Breast epithelium (tissue), 4 donors: ENCODE results near the gene EPB41. TPM values are rescaled to one million over a fixed set of nuclear protein-coding genes. Genes with fewer than 3 reads are reported as not detected.
"Not testable (repeated sequence)": the region's sequence is repeated elsewhere in the genome, so short reads cannot be mapped to it uniquely, and the experiment has no call there.

Experiments used
- DNase-seq, 2 donors: peaks; one replicate each; pipeline ENCODE4 v3.0.0-alpha.2; 2019; ENCODE audit warnings: low spot score in 2 of 2
- H3K27ac ChIP-seq, 2 donors: fragments of 200-600 bp; sonication (generic) in 1 of 2; one replicate each; pipeline ENCODE4 v1.5.1; 2016 to 2019; ENCODE audit warnings: mild to moderate bottlenecking in 1 of 2
- H3K27me3 ChIP-seq, 2 donors: fragments of 200-600 bp; sonication (generic) in 1 of 2; one replicate each; pipeline versions ENCODE4 v1.5.1 to v1.6.0; 2017 to 2019; ENCODE audit warnings: control low read depth in 1 of 2, mild to moderate bottlenecking in 1 of 2
- H3K36me3 ChIP-seq: fragments of 200-600 bp; one replicate; pipeline ENCODE4 v1.5.1; 2019
- H3K4me1 ChIP-seq, 2 donors: fragments of 200-600 bp; sonication (generic); one replicate each; pipeline ENCODE4 v1.5.1; 2016 to 2019; ENCODE audit warnings: control low read depth in 1 of 2
- H3K4me3 ChIP-seq, 3 donors: fragments of 200-600 bp; sonication (generic); 1 replicate in 2 of 3; 2 replicates in 1 of 3; pipeline ENCODE4 v1.5.1; 2016 to 2019; ENCODE audit warnings: mild to moderate bottlenecking in 3 of 3, moderate library complexity in 2 of 3
- H3K9me3 ChIP-seq, 2 donors: fragments of 200-600 bp; sonication (generic) in 1 of 2; one replicate each; pipeline ENCODE4 v1.5.1; 2016 to 2019; ENCODE audit warnings: control low read depth in 1 of 2
- CTCF ChIP-seq, 3 donors: fragments of 450-650 bp; IDR thresholded peaks; one replicate each; pipeline ENCODE4 v1.5.1; 2016 to 2017; ENCODE audit warnings: antibody characterized with exemption in 3 of 3, mild to moderate bottlenecking in 3 of 3, moderate library complexity in 3 of 3
- POLR2A ChIP-seq: fragments of 450-650 bp; IDR thresholded peaks from one replicate; pipeline ENCODE4 v1.6.1; 2016; ENCODE audit warnings: antibody characterized with exemption, mild to moderate bottlenecking, moderate library complexity
- POLR2AphosphoS5 ChIP-seq, 3 donors: sonication (generic); formaldehyde crosslinking; IDR thresholded peaks; one replicate each; pipeline ENCODE4 v1.6.1; 2017; ENCODE audit warnings: antibody characterized with exemption in 3 of 3
- intact Hi-C: fragments of 100-400 bp; cut with DNase I; formaldehyde crosslinking; loops from one replicate; pipeline ENCODE4 v1.15.1; 2023; ENCODE audit warnings: low total_unique reads
- total RNA-seq, 3 donors: library from RNA; depleted of rRNA; stranded (reverse); fragments of >200 nt; gene quantifications; one replicate each; pipeline ENCODE4 v1.1.0, GENCODE V29; 2016

EPB41 gene
- total RNA-seq, 3 donors from 2014 or later, result 36.2 to 67.2 (median 51.8) TPM

GRCh38 chr1:28934676-28935075 lies 20.3 kb downstream of the EPB41 start:
- no peaks in the 10 kb centered on the region for H3K36me3 ChIP-seq
- H3K4me3 ChIP-seq, result no peak overlapping the region
- no peaks in the 10 kb centered on the region for H3K4me1 ChIP-seq
- no peak overlapping the region for H3K27ac ChIP-seq
- TF ChIP-seq POLR2A (no peak), CTCF (IDR thresholded peaks at IDR 0.05) (no peak), POLR2AphosphoS5 (IDR thresholded peaks at IDR 0.05) (no peak)
- no peak for DNase-seq
- H3K27me3 ChIP-seq, result no peaks in the 10 kb centered on the region
- intact Hi-C loops, result loop anchor here (10.0 kb wide), 1 partner anchor 1930 kb away; no protein-coding TSS in a partner anchor
- H3K9me3 ChIP-seq, result no peaks in the 10 kb centered on the region

GRCh38 chr1:28935293-28935692 lies 20.9 kb downstream of the EPB41 start:
- Histone ChIP-seq H3K27me3 (no peaks in the 10 kb centered on the region), H3K9me3 (no peaks in the 10 kb centered on the region), H3K27ac (no peak overlapping the region), H3K4me1 (no peaks in the 10 kb centered on the region), H3K4me3 (no peak overlapping the region), H3K36me3 (no peaks in the 10 kb centered on the region)
- no peak for TF ChIP-seq POLR2AphosphoS5 (IDR thresholded peaks at IDR 0.05)
- intact Hi-C loops, result loop anchor here (10.0 kb wide), 1 partner anchor 1930 kb away; no protein-coding TSS in a partner anchor
- no peak for DNase-seq

DNA sequence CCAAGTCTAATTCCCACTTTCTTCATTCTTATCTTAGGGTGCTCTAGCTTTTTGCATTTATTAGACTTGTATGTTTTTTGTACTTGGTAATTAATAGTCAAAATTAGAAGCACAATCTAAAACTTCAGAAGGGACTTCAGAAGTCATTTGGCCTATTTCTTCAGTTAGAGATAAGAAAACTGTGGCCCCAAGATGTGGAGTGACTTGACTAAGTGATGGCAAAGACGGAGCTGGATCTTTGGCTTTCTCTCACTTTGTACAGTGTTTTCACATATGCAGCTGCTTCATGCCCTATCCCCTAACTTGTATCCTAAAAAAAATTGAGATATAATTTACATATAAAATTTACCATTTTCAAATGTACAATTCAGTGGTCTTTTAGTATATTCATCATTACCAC lies 21.7 kb downstream of the EPB41 start:
- no peak overlapping the region for H3K27ac ChIP-seq
- no peaks in the 10 kb centered on the region for H3K27me3 ChIP-seq
- H3K36me3 ChIP-seq, result no peaks in the 10 kb centered on the region
- DNase-seq, result no peak
- H3K4me3 ChIP-seq, result no peak overlapping the region
- no peak for TF ChIP-seq CTCF (IDR thresholded peaks at IDR 0.05)
- no peak for TF ChIP-seq POLR2A
- no peak for TF ChIP-seq POLR2AphosphoS5 (IDR thresholded peaks at IDR 0.05)
- intact Hi-C loops, result loop anchor here (10.0 kb wide), 1 partner anchor 1929 kb away; no protein-coding TSS in a partner anchor
- no peaks in the 10 kb centered on the region for H3K4me1 ChIP-seq
- no peaks in the 10 kb centered on the region for H3K9me3 ChIP-seq

- H3K4me1 ChIP-seq, result no peaks in the 10 kb centered on the region
- H3K27me3 ChIP-seq, result no peaks in the 10 kb centered on the region
- intact Hi-C loops, result loop anchor here (10.0 kb wide), 1 partner anchor 1928 kb away; no protein-coding TSS in a partner anchor
- H3K27ac ChIP-seq, result no peak overlapping the region
- H3K36me3 ChIP-seq, result no peaks in the 10 kb centered on the region
- no peak overlapping the region for H3K4me3 ChIP-seq
- TF ChIP-seq POLR2AphosphoS5 (IDR thresholded peaks at IDR 0.05), result no peak
- no peak for TF ChIP-seq CTCF (IDR thresholded peaks at IDR 0.05)
- no peak for TF ChIP-seq POLR2A
- no peaks in the 10 kb centered on the region for H3K9me3 ChIP-seq
- DNase-seq, result no peak
Observed at GRCh38 chr1:28936528-28936927, 22.2 kb downstream of the EPB41 start.

- H3K27ac ChIP-seq, DNase-seq, intact Hi-C loops, H3K36me3 ChIP-seq, H3K4me1 ChIP-seq, H3K27me3 ChIP-seq, H3K4me3 ChIP-seq, H3K9me3 ChIP-seq: not testable (repeated sequence)
Observed at GRCh38 chr1:28943581-28943980, 29.2 kb downstream of the EPB41 start.

DNA sequence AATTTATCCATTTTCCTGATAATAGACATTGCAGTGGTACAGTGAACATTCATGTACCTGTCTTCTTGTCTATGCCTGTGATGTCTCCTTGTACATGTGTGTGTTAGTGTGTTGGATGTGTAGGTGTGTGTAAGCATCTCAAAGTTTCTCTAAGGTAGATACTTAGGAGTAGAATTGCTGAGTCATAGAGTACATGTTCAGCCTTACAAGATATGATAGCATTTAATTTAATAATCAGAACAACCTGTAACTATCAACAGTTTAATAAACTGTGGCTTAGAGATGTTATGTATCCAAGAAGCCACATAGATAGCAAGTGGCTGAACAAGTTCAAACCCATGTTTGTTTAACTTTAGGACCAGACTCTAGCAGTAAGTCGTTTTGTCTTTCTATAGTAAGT lies 35.6 kb downstream of the EPB41 start:
- TF ChIP-seq POLR2A (no peak), POLR2AphosphoS5 (IDR thresholded peaks at IDR 0.05) (no peak), CTCF (IDR thresholded peaks at IDR 0.05) (no peak)
- H3K9me3 ChIP-seq, result no peaks in the 10 kb centered on the region
- no peak overlapping the region for H3K27ac ChIP-seq
- intact Hi-C loops, result no loop called here
- H3K27me3 ChIP-seq, result no peaks in the 10 kb centered on the region
- no peak overlapping the region for H3K4me3 ChIP-seq
- no peak for DNase-seq
- H3K4me1 ChIP-seq, result no peaks in the 10 kb centered on the region
- no peaks in the 10 kb centered on the region for H3K36me3 ChIP-seq
